Activated gamma-delta T cell treated with anti-CD3 and anti-CD28 coated beads, Interleukin-2, amount 50 U/mL, for 16 hours (primary cell): ENCODE data around the gene YTHDF1.

Experiments used
- DNase-seq: peaks from one replicate; pipeline ENCODE4 v3.0.0-alpha.2; 2020; ENCODE audit warnings: low read depth

YTHDF1 gene

DNA sequence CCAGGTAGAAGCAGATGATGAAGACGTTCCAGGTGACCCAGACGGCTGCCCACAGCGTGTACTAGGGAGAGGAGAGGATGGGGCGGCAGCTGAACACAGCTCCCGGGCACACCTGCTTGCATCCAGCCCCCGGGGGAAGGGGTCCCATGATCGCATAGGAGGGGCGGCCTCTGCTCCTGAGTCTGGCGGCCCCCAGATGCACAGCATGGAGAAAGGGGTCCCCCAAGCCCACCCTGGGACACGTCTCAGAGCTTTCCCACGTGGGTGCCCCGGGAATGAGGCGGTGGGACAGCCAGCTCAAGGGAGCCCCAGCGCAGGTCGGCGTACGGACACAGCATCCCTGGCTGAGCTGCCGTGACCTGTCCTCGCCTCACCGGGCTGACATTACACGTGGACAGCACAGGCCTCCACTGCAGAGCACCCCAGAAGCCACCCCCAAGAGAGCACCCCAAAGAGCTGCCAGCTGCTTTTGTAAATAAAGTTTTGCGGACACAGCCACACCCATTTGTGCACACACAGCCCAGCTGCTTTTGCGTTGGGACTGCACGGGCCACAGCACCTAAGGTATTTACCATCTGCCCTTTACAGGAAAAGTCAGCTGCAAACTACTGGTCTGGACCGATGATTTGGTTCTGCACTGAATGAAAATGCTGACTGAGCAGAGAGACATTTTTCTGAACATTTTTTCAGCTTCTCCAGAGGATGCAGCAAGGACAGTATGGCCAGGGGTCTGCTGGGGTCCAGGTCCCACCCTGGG lies 33.1 kb upstream of the YTHDF1 start:
- DNase-seq = no peak

- DNase-seq = no peak
These were observed 31.8 kb upstream of the YTHDF1 start for GRCh38 chr20:63247671-63248228.

- no peak for DNase-seq
These were observed 30.8 kb upstream of the YTHDF1 start for GRCh38 chr20:63246490-63247288.

GRCh38 chr20:63244468-63244867 lies 28.5 kb upstream of the YTHDF1 start:
- DNase-seq = no peak

DNA sequence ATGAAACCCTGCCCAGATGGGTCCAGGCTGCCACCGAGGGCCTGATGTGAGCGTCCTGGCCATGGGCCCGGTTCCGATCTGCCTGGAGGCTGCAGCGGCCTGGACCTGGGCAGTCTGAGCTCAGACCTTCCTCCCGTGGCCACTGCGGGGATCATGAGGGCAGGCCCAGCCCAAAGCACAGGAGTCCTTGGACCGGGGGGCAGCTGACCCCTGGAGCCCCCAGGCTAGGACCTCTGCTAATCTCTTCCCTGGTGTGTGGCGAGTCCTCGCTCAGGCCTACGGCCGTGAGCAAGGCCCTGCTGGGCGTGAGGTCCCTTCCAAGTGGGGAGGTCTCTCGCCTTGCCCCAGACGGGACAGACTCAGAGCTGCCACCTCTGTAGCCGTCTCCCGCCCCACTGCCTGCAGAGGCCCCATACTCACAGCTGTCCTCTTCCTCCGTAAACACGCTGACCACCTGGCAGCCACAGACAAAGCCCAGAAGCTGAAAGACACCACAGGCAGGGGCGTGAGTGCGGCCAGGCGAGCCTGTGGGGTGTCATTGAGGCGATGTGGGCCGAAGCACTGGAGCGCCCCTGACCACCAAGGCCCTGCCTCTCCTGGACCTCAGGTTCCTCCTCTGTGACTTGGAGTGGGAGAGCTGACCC lies 27.8 kb upstream of the YTHDF1 start:
- no peak for DNase-seq

DNA sequence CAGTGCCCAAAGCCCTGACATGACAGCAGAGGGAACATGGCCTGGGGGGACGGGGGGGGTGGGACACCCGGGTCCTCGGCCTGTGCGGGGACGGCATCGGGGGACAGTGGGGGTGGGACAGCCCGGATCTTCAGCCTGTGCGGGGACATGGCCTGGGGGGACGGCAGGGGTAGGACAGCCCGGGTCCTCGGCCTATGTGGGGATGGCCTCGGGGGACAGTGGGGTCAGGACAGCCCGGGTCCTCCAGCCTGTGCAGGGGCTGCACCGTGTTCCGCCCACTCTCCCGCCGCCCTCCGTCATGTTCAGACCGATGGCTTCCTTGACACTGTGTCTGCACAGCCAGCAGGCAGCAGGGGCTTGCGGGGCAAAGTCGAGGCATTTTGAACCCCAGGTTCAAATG lies 26.8 kb upstream of the YTHDF1 start:
- no peak for DNase-seq

GRCh38 chr20:63241272-63241671 lies 25.3 kb upstream of the YTHDF1 start:
- DNase-seq = no peak

- no peak for DNase-seq
These were observed 24.1 kb upstream of the YTHDF1 start for GRCh38 chr20:63240004-63240403.

DNA sequence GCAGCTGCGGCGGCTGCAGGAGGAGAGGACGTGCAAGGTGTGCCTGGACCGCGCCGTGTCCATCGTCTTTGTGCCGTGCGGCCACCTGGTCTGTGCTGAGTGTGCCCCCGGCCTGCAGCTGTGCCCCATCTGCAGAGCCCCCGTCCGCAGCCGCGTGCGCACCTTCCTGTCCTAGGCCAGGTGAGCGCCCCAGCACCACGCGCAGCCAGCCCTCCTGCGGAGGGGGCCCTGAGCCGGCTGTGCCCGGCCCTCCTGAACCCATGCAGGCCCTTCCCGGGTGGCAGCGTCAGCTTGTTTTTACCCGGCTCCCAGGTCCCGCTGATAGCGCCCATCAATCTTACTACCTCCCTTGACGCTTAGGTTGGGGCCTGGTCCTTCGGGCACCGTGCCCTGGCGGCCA lies 23.5 kb upstream of the YTHDF1 start:
- no peak for DNase-seq

DNA sequence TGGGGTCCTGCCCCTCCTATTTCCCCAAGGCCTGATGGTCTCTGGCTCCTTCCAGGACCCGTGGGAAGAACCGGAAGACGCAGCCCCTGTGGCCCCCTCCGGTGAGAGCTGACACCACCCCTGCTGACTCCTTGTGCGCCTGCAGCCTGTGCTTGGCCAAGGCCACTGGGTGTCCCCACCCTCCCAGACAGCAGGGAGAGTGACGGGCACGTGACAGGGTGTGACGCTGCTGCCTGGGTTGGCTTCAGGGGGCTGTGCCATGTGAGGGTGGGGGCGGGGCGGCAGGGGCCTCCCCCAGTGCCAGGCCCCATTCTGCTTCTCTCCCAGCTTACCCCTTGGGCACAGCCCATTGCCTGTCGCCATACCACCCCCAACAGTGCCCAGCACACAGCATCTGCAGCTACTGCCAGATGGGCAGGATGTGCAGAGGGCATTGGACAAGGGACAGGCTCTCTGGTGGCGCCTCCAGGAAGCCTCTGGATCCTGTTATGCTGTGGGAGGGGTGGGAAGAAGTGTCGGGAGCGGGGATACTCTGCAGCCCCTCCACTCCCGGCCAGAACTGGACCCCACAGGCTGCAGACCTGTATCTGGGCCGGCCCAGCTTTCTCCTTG lies 22.7 kb upstream of the YTHDF1 start:
- DNase-seq = no peak

DNA sequence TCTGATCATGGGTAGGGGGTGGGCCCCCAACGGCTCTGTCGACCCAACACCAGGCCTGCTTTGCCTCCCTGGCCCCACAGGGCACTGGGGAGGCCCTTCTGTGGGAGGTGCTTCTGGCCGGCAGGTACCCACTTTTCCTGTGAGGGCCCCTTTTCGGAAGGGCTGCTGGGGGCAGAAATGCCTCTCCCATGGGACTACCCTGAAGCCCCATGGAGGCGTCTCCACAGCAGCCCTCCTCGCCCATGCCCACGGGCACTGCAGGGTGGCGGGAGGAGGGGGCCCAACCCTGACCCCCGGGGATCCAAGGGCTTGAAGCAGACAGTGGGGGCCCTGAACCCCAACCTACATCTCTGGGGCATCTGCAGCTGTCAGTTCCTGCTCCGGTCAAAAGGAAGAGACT lies 22.1 kb upstream of the YTHDF1 start:
- no peak for DNase-seq

DNA sequence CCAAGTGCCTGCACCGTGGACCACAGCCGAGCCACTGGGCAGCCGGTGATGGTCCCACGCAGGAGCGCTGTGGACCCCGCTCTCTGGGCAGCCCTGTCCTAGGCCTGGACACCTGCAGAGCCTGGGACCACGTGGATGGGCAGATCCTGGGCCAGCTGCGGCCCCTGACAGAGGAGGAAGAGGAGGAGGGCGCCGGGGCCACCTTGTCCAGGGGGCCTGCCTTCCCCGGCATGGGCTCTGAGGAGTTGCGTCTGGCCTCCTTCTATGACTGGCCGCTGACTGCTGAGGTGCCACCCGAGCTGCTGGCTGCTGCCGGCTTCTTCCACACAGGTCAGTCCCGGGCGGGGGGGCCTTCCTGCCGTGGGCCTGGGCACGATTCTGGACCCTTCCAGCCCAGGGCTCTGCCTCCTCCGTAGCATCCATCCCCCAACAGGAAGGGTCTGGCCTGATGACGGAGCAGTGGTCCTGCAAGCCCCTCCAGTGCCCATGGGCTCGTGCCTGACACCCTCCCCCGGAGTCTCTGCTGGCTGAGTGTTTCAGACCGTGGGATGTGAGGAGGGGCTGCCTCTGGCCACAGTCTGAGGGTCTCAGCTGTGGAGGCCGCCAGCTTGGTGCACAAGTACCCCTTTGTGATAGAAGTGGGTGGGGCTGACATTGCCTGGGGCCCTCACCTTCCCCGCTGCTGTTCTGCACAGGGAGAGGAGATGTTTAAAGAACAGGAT lies 20.3 kb upstream of the YTHDF1 start:
- no peak for DNase-seq

GRCh38 chr20:63235399-63235983 lies 19.6 kb upstream of the YTHDF1 start, which contains the start of gene BIRC7:
TSS of gene BIRC7 (plus strand) at chr20:63235905. CDS start at chr20:63236097, 192 bp downstream.
- no peak for DNase-seq

DNA sequence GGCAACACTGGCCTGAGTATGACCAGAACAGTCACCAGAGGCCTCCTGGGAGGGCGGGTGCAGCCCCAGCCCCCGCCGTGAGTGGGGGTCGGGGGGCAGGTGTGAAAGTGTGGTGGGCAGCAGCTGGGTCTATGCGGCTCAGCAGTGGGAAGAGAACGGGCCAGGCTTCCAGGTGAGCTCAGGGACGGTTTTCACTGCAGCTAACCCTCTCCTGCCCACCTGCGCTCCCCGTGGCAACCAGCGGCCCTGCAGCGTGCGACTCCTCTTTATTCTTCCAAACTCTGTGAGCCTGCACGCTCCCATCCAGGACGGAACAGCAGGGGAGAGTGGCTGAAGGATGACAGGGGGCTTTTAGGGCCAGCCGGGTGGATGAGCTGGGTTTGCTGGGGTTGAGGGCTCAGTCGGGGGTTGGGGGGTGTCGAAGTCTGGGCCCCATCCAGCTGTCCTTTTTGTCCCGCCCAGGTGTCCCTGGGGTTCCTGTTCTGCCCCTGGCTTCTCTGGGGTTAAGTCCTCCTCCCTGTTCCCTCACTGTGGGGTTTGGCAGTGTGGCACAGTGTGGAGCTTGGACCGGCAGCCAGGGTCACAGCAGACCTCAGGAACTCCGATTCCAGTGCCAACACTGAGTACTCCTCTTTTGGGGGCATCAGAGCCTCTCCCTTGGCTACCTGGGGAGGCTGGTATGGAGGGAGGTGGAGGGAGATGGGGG lies 18.9 kb upstream of the YTHDF1 start:
- DNase-seq = no peak

GRCh38 chr20:63233924-63234323 lies 18.0 kb upstream of the YTHDF1 start:
- DNase-seq = no peak

DNA sequence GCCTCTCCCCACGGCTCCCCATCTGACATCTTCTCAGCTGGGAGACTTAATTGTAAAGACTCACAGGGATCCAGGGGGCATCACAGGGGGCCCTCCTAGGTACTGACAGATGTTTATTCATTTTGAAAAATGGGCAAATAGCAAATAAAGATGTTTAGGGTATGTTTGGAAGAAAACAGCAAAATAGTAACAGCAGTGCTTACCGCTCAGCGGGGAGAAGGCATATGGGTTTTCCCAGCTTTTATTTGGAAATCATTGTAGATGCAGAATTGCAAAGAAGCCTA lies 17.1 kb upstream of the YTHDF1 start:
- no peak for DNase-seq

GRCh38 chr20:63232235-63233060 lies 16.5 kb upstream of the YTHDF1 start:
- DNase-seq = no peak

- DNase-seq = no peak
These were observed 14.9 kb upstream of the YTHDF1 start for GRCh38 chr20:63230800-63231268.

DNA sequence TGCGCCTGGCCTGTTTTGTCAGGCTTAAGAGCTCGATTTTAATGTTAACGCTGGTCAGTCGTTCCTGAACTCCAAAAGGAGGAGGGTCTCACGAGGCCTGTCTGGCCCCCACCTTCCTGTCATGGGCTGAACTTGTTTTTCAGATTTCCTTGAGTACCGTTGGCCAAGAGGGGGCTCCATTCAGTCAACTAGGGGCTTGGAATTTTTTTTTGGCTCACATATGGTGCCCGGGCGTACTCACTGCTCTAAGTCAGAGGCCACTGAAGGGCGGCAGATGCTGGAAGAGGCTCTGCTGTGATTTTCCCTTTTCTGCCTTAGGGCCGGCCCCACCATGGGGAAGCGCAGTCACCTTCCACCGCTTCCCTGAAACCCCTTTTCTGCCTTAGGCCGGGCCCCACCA lies 12.9 kb upstream of the YTHDF1 start:
- DNase-seq = no peak

DNA sequence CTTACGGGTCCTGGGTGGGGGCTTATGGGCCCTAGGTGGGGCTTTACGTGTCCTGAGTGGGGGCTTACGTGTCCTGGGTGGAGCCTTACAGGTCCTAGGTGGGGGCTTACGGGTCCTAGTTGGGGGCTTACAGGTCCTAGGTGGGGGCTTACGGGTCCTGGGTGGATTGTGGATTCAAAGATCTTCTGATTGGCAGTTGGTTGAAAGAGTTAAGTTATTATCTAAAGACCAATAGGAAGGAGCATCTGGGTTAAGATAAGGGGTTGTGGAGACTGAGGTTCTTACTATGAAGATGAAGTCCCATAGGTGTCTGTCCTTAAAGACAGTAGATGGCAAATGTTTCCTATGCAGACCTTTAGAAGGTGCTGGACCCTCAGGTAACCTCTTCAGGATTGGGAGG lies 11.3 kb upstream of the YTHDF1 start:
- DNase-seq = no peak
